Caco-2 (cell line): ENCODE measurements around the gene PROM2. TPM values are rescaled to one million over a fixed set of nuclear protein-coding genes. Genes with fewer than 3 reads are reported as not detected.

Experiments used
- BruUV-seq: library from RNA; stranded (reverse); fragments of 400-500 nt; replicated peaks from 2 replicates; lab custom pipeline; 2021; lab: Mats Ljungman, UMichigan
- CTCF ChIA-PET: fragments of 300-600 bp; sonication (Branson Sonifier 250); formaldehyde crosslinking; loops from one replicate; lab custom pipeline; 2022; ENCODE audit warnings: antibody characterized with exemption; lab: Charles Lee
- POLR2A ChIA-PET: fragments of 300-600 bp; sonication (Branson Sonifier 250); formaldehyde crosslinking; loops from one replicate; lab custom pipeline; 2022; ENCODE audit warnings: antibody characterized with exemption; lab: Charles Lee
- DNase-seq, 2 experiments: peaks; one replicate each; pipeline versions ENCODE4 v3.0.0 to v3.0.0-alpha.2; 2020 to 2022
- H3K27me3 ChIP-seq: replicated peaks from 2 replicates; pipeline ENCODE4 v1.6.0; 2011; ENCODE audit warnings: low read length; ENCODE audit not compliant: control insufficient read depth, insufficient read depth
- H3K36me3 ChIP-seq: 2 replicates; pipeline ENCODE4 v1.5.1; 2011; ENCODE audit warnings: low read length; ENCODE audit not compliant: control insufficient read depth, insufficient read depth
- H3K4me1 ChIP-seq: fragments of 250-450 bp; sonication (Bioruptor Pico); 2 replicates; pipeline ENCODE4 v1.5.1; 2020; ENCODE audit warnings: mild to moderate bottlenecking
- H3K4me3 ChIP-seq: 2 replicates; pipeline ENCODE4 v1.5.1; 2011; ENCODE audit warnings: low read depth, mild to moderate bottlenecking, control low read depth, low read length
- H3K9me3 ChIP-seq: fragments of 250-450 bp; sonication (Bioruptor Pico); 2 replicates; pipeline ENCODE4 v1.5.1; 2020; ENCODE audit warnings: mild to moderate bottlenecking, moderate library complexity
- H3K27ac Mint-ChIP-seq: one replicate; pipeline ENCODE4 v1.8.0; 2022; ENCODE audit warnings: mixed read lengths; ENCODE audit not compliant: unreplicated experiment
- H3K27me3 Mint-ChIP-seq: one replicate; pipeline ENCODE4 v1.8.0; 2022; ENCODE audit warnings: mixed read lengths; ENCODE audit not compliant: insufficient read depth, unreplicated experiment
- H3K36me3 Mint-ChIP-seq: one replicate; pipeline ENCODE4 v1.8.0; 2022; ENCODE audit warnings: mild to moderate bottlenecking, mixed read lengths; ENCODE audit not compliant: insufficient read depth, unreplicated experiment
- H3K4me1 Mint-ChIP-seq: one replicate; pipeline ENCODE4 v1.8.0; 2022; ENCODE audit warnings: low read depth, mixed read lengths; ENCODE audit not compliant: unreplicated experiment
- H3K4me3 Mint-ChIP-seq: one replicate; pipeline ENCODE4 v1.8.0; 2022; ENCODE audit warnings: mild to moderate bottlenecking, moderate library complexity, mixed read lengths; ENCODE audit not compliant: unreplicated experiment
- H3K9me3 Mint-ChIP-seq: one replicate; pipeline ENCODE4 v1.8.0; 2022; ENCODE audit warnings: mixed read lengths; ENCODE audit not compliant: unreplicated experiment
- CTCF ChIP-seq, 2 experiments: fragments of 200-600 bp in 1 of 2; IDR thresholded peaks; 1 replicate in 1 of 2; 2 replicates in 1 of 2; pipeline versions ENCODE4 v1.5.1 to v1.8.0; 2011 to 2022; ENCODE audit warnings: antibody characterized with exemption in 1 of 2, control low read depth in 1 of 2, inconsistent platforms in 1 of 2, low read depth in 1 of 2, low read length in 1 of 2, mild to moderate bottlenecking in 1 of 2, moderate library complexity in 1 of 2; ENCODE audit not compliant: insufficient read depth in 1 of 2, severe bottlenecking in 1 of 2, unreplicated experiment in 1 of 2
- intact Hi-C: fragments of 100-400 bp; cut with micrococcal nuclease; formaldehyde crosslinking; loops from one replicate; pipeline ENCODE4 v1.10.0; 2022; ENCODE audit not compliant: unreplicated experiment
- total RNA-seq: library from RNA; stranded (reverse); gene quantifications from 2 replicates; pipeline ENCODE4 v1.2.3, GENCODE V29; 2022

The PROM2 gene
- total RNA-seq, 1 experiment from 2014 or later: 0.82 TPM

- peaks cover 4% of the 10 kb centered on the region for H3K27me3 Mint-ChIP-seq
- no peak for TF ChIP-seq CTCF (IDR thresholded peaks at IDR 0.05; ENCODE audit: insufficient read depth in 1 of 2, low read depth in 1 of 2, low read length in 1 of 2, severe bottlenecking in 1 of 2, unreplicated experiment in 1 of 2)
- no peaks in the 10 kb centered on the region for H3K36me3 ChIP-seq
- H3K27ac Mint-ChIP-seq: no peak overlapping the region
- intact Hi-C loops: no loop called here
- no peak for DNase-seq
- ChIA-PET CTCF (interaction anchor here (2.0 kb wide), 1 partner anchor 83 kb away, joined by 22 read pairs; no protein-coding TSS in a partner anchor), POLR2A (no interaction called here)
- H3K4me3 ChIP-seq: no peak overlapping the region
- no peaks in the 10 kb centered on the region for H3K9me3 ChIP-seq
- no TSS peak for BruUV-seq
- H3K36me3 Mint-ChIP-seq: no peaks in the 10 kb centered on the region
- no peaks in the 10 kb centered on the region; the same call in 1 of the 2 replicates for H3K27me3 ChIP-seq
- H3K4me1 Mint-ChIP-seq: no peaks in the 10 kb centered on the region
- no peaks in the 10 kb centered on the region for H3K9me3 Mint-ChIP-seq
- no peaks in the 10 kb centered on the region for H3K4me1 ChIP-seq
- no peak overlapping the region for H3K4me3 Mint-ChIP-seq
Observed at GRCh38 chr2:95314598-95314963, 40.3 kb downstream of the PROM2 start.

GRCh38 chr2:95314964-95315611, 40.8 kb downstream of the PROM2 start:
- Mint-ChIP-seq H3K4me1 (no peaks in the 10 kb centered on the region), H3K9me3 (no peaks in the 10 kb centered on the region), H3K27me3 (peaks cover 4% of the 10 kb centered on the region), H3K4me3 (no peak overlapping the region), H3K27ac (no peak overlapping the region), H3K36me3 (no peaks in the 10 kb centered on the region)
- no peaks in the 10 kb centered on the region for H3K4me1 ChIP-seq
- no peaks in the 10 kb centered on the region for H3K36me3 ChIP-seq
- peak; percentile 66 to 80 for TF ChIP-seq CTCF (IDR thresholded peaks at IDR 0.05; ENCODE audit: insufficient read depth in 1 of 2, low read depth in 1 of 2, low read length in 1 of 2, severe bottlenecking in 1 of 2, unreplicated experiment in 1 of 2)
- CTCF ChIA-PET: interaction anchor here (2.0 kb wide), 1 partner anchor 84 kb away, joined by 22 read pairs; no protein-coding TSS in a partner anchor
- no peaks in the 10 kb centered on the region; the same call in 1 of the 2 replicates for H3K27me3 ChIP-seq
- BruUV-seq: no TSS peak
- peak; percentile 55 to 57 for DNase-seq
- POLR2A ChIA-PET: no interaction called here
- H3K4me3 ChIP-seq: no peak overlapping the region
- intact Hi-C loops: loop anchor here (1.0 to 5.0 kb wide), 3 partner anchors 84 to 293 kb away; no protein-coding TSS in a partner anchor
- H3K9me3 ChIP-seq: no peaks in the 10 kb centered on the region

GRCh38 chr2:95315801-95316411, 41.7 kb downstream of the PROM2 start:
- DNase-seq: no peak
- no peaks in the 10 kb centered on the region for H3K36me3 ChIP-seq
- H3K27me3 ChIP-seq: no peaks in the 10 kb centered on the region
- Mint-ChIP-seq H3K27me3 (peaks cover 4% of the 10 kb centered on the region), H3K36me3 (no peaks in the 10 kb centered on the region), H3K4me3 (no peak overlapping the region), H3K4me1 (no peaks in the 10 kb centered on the region), H3K27ac (no peak overlapping the region), H3K9me3 (no peaks in the 10 kb centered on the region)
- no peak for TF ChIP-seq CTCF (IDR thresholded peaks at IDR 0.05; ENCODE audit: insufficient read depth in 1 of 2, low read depth in 1 of 2, low read length in 1 of 2, severe bottlenecking in 1 of 2, unreplicated experiment in 1 of 2)
- H3K9me3 ChIP-seq: no peaks in the 10 kb centered on the region
- intact Hi-C loops: loop anchor here (1.0 to 5.0 kb wide), 3 partner anchors 85 to 294 kb away; no protein-coding TSS in a partner anchor
- ChIA-PET CTCF (interaction anchor here (2.0 kb wide), 1 partner anchor 84 kb away, joined by 22 read pairs; no protein-coding TSS in a partner anchor), POLR2A (no interaction called here)
- no peak overlapping the region for H3K4me3 ChIP-seq
- H3K4me1 ChIP-seq: no peaks in the 10 kb centered on the region
- BruUV-seq: no TSS peak
